OCI-LY7 (cell line): ENCODE data around the gene RREB1. TPM values are rescaled to one million over a fixed set of nuclear protein-coding genes. Genes with fewer than 3 reads are reported as not detected.

Experiments
- BruUV-seq: library from RNA; stranded (reverse); fragments of 400-500 nt; replicated peaks from 2 replicates; lab custom pipeline; 2021; lab: Mats Ljungman, UMichigan
- CTCF ChIA-PET: fragments of 300-600 bp; sonication (Branson Sonifier 250); formaldehyde crosslinking; loops from one replicate; lab custom pipeline; 2022; ENCODE audit warnings: antibody characterized with exemption; ENCODE audit not compliant: unreplicated experiment; lab: Charles Lee
- POLR2A ChIA-PET: fragments of 300-600 bp; sonication (Branson Sonifier 250); formaldehyde crosslinking; loops from one replicate; lab custom pipeline; 2022; ENCODE audit warnings: antibody characterized with exemption; lab: Charles Lee
- DNase-seq: peaks from one replicate; pipeline ENCODE4 v3.0.0-alpha.2; 2015; ENCODE audit warnings: low spot score
- H2AFZ ChIP-seq: fragments of 200-600 bp; sonication (generic), shearing (Covaris generic); 2 replicates; pipeline ENCODE4 v1.6.1; 2014; ENCODE audit warnings: mild to moderate bottlenecking, antibody characterized with exemption, low read length, moderate library complexity
- H3K27ac ChIP-seq: fragments of 200-600 bp; sonication (generic); 2 replicates; pipeline ENCODE4 v1.5.1; 2014; ENCODE audit warnings: mixed run types, low read depth, mild to moderate bottlenecking, moderate library complexity, low read length, inconsistent platforms; ENCODE audit not compliant: poor library complexity, severe bottlenecking
- H3K36me3 ChIP-seq: fragments of 200-600 bp; sonication (generic); 2 replicates; pipeline ENCODE4 v1.6.1; 2014; ENCODE audit warnings: mild to moderate bottlenecking, antibody characterized with exemption, low read length, moderate library complexity, mixed read lengths; ENCODE audit not compliant: insufficient read depth
- H3K4me1 ChIP-seq: fragments of 200-600 bp; sonication (generic); 2 replicates; pipeline ENCODE4 v1.5.1; 2014; ENCODE audit warnings: mild to moderate bottlenecking, low read length; ENCODE audit not compliant: insufficient read depth, poor library complexity, severe bottlenecking
- H3K4me2 ChIP-seq: fragments of 200-600 bp; sonication (generic); 2 replicates; pipeline ENCODE4 v1.6.1; 2014; ENCODE audit warnings: mild to moderate bottlenecking, low read length
- H3K4me3 ChIP-seq: fragments of 200-600 bp; sonication (generic); 2 replicates; pipeline ENCODE4 v1.5.1; 2014; ENCODE audit warnings: mild to moderate bottlenecking, low read depth, low read length; ENCODE audit not compliant: poor library complexity, severe bottlenecking
- H3K79me2 ChIP-seq: fragments of 200-600 bp; sonication (generic); 2 replicates; pipeline ENCODE4 v1.6.1; 2016; ENCODE audit warnings: low read depth, mild to moderate bottlenecking, low read length, moderate library complexity, mixed read lengths; ENCODE audit not compliant: insufficient read depth
- H3K9me2 ChIP-seq: fragments of 200-600 bp; sonication (generic); 2 replicates; pipeline ENCODE4 v1.6.1; 2016; ENCODE audit warnings: mild to moderate bottlenecking, low read length, mixed read lengths; ENCODE audit not compliant: insufficient read depth
- H3K9me3 ChIP-seq: fragments of 200-600 bp; sonication (generic); 2 replicates; pipeline ENCODE4 v1.6.1; 2014; ENCODE audit warnings: mild to moderate bottlenecking, mixed run types, low read length, mixed read lengths
- H4K20me1 ChIP-seq: fragments of 200-600 bp; sonication (generic); 2 replicates; pipeline ENCODE4 v1.6.1; 2014; ENCODE audit warnings: mild to moderate bottlenecking, antibody characterized with exemption, low read length, moderate library complexity, mixed read lengths; ENCODE audit not compliant: insufficient read depth
- CTCF ChIP-seq: fragments of 200-600 bp; sonication (generic); conservative IDR thresholded peaks from 2 replicates; pipeline ENCODE4 v1.5.1; 2014; ENCODE audit warnings: mild to moderate bottlenecking, antibody characterized with exemption, low read length, moderate library complexity, mixed read lengths
- EZH2phosphoT487 ChIP-seq: fragments of 200-600 bp; sonication (generic); IDR thresholded peaks from 2 replicates; pipeline ENCODE4 v1.6.1; 2018; ENCODE audit warnings: low read depth, borderline replicate concordance, mild to moderate bottlenecking, mixed run types, antibody characterized with exemption, low read length, moderate library complexity, mixed read lengths
- intact Hi-C: fragments of 100-400 bp; cut with micrococcal nuclease; formaldehyde crosslinking; loops from one replicate; pipeline ENCODE4 v1.10.0; 2022; ENCODE audit not compliant: unreplicated experiment
- total RNA-seq, 2 experiments: library from RNA; depleted of rRNA in 1 of 2; stranded (reverse); fragments of >200 nt in 1 of 2; shearing (Covaris generic) in 1 of 2; gene quantifications; 2 replicates each; pipeline ENCODE4 v1.2.3, GENCODE V29; 2014 to 2022

Gene RREB1
- total RNA-seq, 2 experiments from 2014 or later, result 4.4 to 7.1 TPM

GRCh38 chr6:7108964-7109836 lies 1.4 kb downstream of the RREB1 start:
- POLR2A ChIA-PET, result interaction anchor here (0.7 kb wide), 1 partner anchor 26 kb away, joined by 3 read pairs; no protein-coding TSS in a partner anchor
- no TSS peak for BruUV-seq
- Histone ChIP-seq H3K9me3 (no peaks in the 10 kb centered on the region), H2AFZ (peak overlapping the region; percentile 88; the same call in 1 of the 2 replicates), H4K20me1 (peaks cover 9% of the 10 kb centered on the region; the same call in 1 of the 2 replicates), H3K4me2 (peak overlapping the region; percentile 88), H3K4me3 (peak overlapping the region; percentile 87), H3K27ac (no peak overlapping the region), H3K4me1 (peaks cover 17% of the 10 kb centered on the region), H3K79me2 (peaks cover 6% of the 10 kb centered on the region; the same call in 1 of the 2 replicates), H3K36me3 (no peaks in the 10 kb centered on the region), H3K9me2 (no peaks in the 10 kb centered on the region)
- peak; percentile 34 for DNase-seq
- no peak for TF ChIP-seq EZH2phosphoT487
- TF ChIP-seq CTCF, result no peak
- intact Hi-C loops, result loop anchor here (5.0 kb wide), 1 partner anchor 128 kb away; no protein-coding TSS in a partner anchor
- CTCF ChIA-PET, result interaction anchor here (0.6 kb wide), 1 partner anchor 938 kb away, joined by 10 read pairs; no protein-coding TSS in a partner anchor

- peaks cover 6% of the 10 kb centered on the region; the same call in 1 of the 2 replicates for H3K79me2 ChIP-seq
- no peak overlapping the region for H3K27ac ChIP-seq
- POLR2A ChIA-PET, result interaction anchor here (0.6 to 0.7 kb wide), 4 partner anchors 132 to 743 kb away, joined by 3 to 4 read pairs (median 4); no protein-coding TSS in a partner anchor
- no peak overlapping the region for H2AFZ ChIP-seq
- no peaks in the 10 kb centered on the region for H3K36me3 ChIP-seq
- peaks cover 9% of the 10 kb centered on the region for H4K20me1 ChIP-seq
- H3K4me3 ChIP-seq, result peak overlapping the region; percentile 87
- TSS peak; percentile 65 for BruUV-seq
- H3K9me3 ChIP-seq, result no peaks in the 10 kb centered on the region
- intact Hi-C loops, result no loop called here
- H3K4me1 ChIP-seq, result peaks cover 17% of the 10 kb centered on the region
- TF ChIP-seq CTCF, result no peak
- no peak for TF ChIP-seq EZH2phosphoT487
- H3K4me2 ChIP-seq, result peak overlapping the region; percentile 88
- DNase-seq, result no peak
- CTCF ChIA-PET, result no interaction called here
- no peaks in the 10 kb centered on the region for H3K9me2 ChIP-seq
Observed at GRCh38 chr6:7110092-7110792, 2.5 kb downstream of the RREB1 start.
